KOPT-K1 (cell line): ENCODE results near the gene FN3K.
"Not testable (repeated sequence)": the region's sequence is repeated elsewhere in the genome, so short reads cannot be mapped to it uniquely, and the experiment has no call there.

Experiments
- H3K27ac ChIP-seq: fragments of 200-600 bp; sonication (generic); 2 replicates; pipeline ENCODE4 v1.5.1; 2016; ENCODE audit warnings: antibody characterized with exemption, mild to moderate bottlenecking, low read depth, low read length; ENCODE audit not compliant: poor library complexity, severe bottlenecking
- H3K36me3 ChIP-seq: fragments of 200-600 bp; sonication (generic); 2 replicates; pipeline ENCODE4 v1.5.1; 2017; ENCODE audit warnings: antibody characterized with exemption, mild to moderate bottlenecking, low read length, moderate library complexity; ENCODE audit not compliant: insufficient read depth
- H3K9me3 ChIP-seq: fragments of 200-600 bp; sonication (generic); 2 replicates; pipeline ENCODE4 v1.5.1; 2017; ENCODE audit warnings: antibody characterized with exemption, low read length, mild to moderate bottlenecking; ENCODE audit not compliant: insufficient read depth, poor library complexity, severe bottlenecking

The FN3K gene

DNA sequence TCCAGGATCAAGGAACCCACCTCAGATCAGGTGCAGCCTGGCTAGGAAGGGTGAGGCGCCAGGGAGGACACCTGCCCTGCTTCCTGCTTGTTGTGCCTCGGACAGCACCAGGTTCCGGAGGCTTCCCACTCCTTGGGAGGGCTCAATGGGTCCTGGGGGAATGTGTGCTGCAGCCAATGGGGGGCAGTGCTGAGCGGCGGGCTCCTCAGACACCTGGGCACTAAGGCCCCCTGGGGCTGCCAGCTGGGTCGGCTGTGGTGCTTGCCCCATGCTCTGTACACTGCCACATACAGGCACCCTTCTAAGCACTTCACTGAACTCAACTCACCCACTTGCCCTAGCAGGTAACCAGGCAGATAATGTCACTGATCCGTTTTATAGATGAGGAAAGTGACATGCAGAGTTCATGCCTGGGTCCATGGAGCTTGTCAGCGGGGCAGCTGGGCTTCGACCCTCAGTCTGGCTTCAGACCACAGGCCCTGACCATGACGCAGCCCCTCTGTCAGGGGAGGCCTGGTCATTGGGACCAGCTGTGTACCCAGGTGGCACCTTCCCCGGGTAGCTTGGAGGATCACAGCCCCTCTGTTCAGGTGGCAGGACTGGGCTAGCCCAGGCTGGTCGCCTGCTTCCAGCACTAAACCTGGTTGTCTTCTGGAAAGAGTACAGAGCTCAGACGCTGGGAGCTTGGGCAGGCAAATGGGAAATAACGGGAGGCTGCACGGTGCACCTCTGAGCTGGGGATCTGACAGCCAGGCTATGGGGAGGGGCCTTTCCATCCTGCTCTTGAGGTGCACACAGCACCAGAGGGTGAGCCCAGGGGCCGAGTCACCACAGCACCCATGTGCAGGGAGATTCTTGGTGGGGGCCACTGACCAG, 8.2 kb downstream of the FN3K start:
- Histone ChIP-seq H3K9me3 (peaks cover 36% of the 10 kb centered on the region), H3K27ac (no peak overlapping the region), H3K36me3 (peaks cover 47% of the 10 kb centered on the region)

DNA sequence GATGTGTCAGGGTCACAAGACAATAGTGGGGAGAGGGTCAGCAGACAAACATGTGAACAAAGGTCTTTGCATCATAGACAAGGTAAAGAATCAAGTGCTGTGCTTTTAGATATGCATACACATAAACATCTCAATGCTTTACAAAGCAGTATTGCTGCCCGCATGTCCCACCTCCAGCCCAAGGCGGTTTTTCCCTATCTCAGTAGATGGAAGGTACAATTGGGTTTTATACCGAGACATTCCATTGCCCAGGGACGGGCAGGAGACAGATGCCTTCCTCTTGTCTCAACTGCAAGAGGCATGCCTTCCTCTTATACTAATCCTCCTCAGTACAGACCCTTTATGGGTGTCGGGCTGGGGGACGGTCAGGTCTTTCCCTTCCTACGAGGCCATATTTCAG, 9.3 kb downstream of the FN3K start:
- H3K27ac ChIP-seq: not testable (repeated sequence)
- H3K36me3 ChIP-seq: peaks cover 41% of the 10 kb centered on the region
- H3K9me3 ChIP-seq: peaks cover 32% of the 10 kb centered on the region

DNA sequence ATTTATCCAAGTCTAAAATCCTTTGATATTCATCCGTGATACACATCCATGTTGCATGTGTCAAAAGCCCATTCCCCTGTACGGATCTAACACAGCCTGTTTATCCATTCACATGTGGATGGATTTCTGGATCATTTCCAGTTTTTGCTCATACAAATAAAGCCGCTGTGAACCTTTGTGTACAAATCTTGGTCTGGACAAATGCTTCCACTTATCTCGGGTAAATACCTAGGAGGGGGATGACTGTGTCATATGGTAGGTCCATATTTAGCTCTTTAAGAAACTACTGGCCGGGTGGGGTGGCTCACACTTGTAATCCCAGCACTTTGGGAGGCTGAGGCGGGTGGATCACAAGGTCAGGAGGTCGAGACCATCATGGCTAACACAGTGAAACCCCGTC, 10.1 kb downstream of the FN3K start:
- Histone ChIP-seq H3K36me3 (peaks cover 33% of the 10 kb centered on the region), H3K9me3 (peaks cover 30% of the 10 kb centered on the region), H3K27ac (no peak overlapping the region)

DNA sequence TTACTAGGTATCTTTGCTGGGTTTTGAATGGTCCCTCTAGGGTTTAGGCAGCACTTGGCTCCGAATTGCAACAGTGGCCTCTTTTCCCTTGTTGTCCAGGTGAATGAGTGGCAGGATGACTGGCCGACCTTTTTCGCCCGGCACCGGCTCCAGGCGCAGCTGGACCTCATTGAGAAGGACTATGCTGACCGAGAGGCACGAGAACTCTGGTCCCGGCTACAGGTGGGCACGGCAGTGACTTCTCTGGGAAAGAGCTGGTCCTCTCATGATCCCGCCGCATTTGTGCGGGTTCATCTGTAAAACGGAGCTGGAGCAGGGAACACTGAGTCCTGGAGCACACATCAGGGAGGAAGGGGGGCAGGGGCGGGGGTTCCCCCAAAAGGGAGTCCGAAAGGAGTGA, 13.3 kb downstream of the FN3K start:
- no peak overlapping the region for H3K27ac ChIP-seq
- H3K36me3 ChIP-seq: peaks cover under 1% of the 10 kb centered on the region; the same call in 1 of the 2 replicates
- peaks cover 20% of the 10 kb centered on the region for H3K9me3 ChIP-seq

DNA sequence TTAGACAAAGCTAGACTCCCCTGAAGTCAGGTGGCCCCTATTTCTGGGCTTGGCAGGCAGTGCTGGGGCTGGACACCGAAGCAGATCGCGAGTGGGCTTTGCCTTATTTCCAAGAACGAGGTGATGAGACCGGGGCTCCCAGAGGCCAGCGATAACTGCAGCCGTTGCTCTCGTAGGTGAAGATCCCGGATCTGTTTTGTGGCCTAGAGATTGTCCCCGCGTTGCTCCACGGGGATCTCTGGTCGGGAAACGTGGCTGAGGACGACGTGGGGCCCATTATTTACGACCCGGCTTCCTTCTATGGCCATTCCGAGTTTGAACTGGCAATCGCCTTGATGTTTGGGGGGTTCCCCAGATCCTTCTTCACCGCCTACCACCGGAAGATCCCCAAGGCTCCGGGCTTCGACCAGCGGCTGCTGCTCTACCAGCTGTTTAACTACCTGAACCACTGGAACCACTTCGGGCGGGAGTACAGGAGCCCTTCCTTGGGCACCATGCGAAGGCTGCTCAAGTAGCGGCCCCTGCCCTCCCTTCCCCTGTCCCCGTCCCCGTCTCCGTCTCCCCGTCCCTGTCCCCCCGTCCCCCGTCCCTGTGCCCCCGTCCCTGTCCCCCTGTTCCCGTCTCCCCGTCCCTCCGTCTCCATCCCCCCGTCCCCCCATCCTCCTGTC, 15.0 kb downstream of the FN3K start:
- H3K9me3 ChIP-seq: peaks cover 19% of the 10 kb centered on the region
- H3K36me3 ChIP-seq: peaks cover under 1% of the 10 kb centered on the region
- no peak overlapping the region for H3K27ac ChIP-seq

DNA sequence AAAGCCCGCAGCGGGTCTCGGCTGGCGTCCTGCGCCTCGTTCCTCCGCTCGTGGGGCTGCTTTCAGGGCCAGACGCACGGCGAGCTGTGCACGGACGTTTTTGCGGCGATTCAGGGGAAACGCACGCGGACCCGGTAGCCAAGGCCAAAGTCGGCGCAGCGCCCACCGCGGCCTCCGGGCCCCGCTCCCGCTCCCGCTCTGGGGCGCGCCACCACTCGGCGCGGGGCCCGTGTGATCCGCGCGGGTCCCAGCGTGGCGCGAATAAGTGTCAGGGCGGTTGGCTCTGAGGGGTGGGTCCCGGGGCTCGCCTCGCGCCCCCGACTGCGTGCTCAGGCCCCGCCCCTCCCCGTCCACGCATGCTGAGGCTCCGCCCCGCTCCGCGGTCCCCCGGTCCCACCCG, 15.8 kb downstream of the FN3K start:
- no peak overlapping the region for H3K27ac ChIP-seq
- H3K9me3 ChIP-seq: peaks cover 11% of the 10 kb centered on the region
- H3K36me3 ChIP-seq: peaks cover 9% of the 10 kb centered on the region

DNA sequence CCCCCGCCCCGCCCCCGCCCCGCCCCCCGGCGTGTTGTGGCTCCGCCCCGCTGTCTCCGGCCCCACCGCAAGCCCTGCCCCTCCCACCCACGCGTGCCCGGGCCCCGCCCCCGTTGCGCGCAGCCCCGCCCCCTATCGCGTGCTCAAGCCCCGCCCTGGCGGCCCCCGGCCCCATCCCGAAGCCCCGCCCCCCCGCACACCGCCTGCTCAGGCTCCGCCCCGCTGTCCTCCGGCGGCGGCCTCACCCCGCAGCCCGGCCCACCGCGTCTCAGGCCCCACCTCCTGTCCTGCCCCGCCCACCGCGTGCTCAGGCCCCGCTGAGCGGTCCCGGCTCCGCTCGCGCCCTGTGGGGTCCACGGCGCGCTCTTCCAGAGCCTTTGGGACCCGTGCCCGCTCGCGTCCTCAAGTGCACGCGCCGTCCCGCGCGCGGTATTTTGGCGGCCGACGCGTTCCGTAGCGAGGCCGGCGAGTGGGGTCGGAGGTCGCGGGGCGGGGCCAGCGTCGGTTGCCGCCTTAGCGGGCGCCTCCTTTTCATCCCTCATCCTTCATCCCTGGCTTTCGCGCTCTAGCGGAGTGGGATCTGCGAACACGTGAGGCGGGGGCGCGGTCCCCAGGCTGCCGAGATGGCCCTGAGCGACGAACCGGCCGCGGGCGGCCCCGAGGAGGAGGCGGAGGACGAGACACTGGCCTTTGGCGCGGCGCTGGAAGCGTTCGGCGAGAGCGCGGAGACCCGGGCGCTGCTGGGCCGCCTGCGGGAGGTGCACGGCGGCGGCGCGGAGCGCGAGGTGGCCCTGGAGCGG, 16.4 kb downstream of the FN3K start, which contains the start of gene TBCD:
TSS of gene TBCD (plus strand) at position 495 of the 800 bp plus-strand sequence. CDS start at position 624, 129 bp downstream.
- Histone ChIP-seq H3K27ac (peak within 1 kb of the TSS; percentile 78), H3K36me3 (peaks cover 15% of the 10 kb centered on the region), H3K9me3 (peaks cover 6% of the 10 kb centered on the region)

DNA sequence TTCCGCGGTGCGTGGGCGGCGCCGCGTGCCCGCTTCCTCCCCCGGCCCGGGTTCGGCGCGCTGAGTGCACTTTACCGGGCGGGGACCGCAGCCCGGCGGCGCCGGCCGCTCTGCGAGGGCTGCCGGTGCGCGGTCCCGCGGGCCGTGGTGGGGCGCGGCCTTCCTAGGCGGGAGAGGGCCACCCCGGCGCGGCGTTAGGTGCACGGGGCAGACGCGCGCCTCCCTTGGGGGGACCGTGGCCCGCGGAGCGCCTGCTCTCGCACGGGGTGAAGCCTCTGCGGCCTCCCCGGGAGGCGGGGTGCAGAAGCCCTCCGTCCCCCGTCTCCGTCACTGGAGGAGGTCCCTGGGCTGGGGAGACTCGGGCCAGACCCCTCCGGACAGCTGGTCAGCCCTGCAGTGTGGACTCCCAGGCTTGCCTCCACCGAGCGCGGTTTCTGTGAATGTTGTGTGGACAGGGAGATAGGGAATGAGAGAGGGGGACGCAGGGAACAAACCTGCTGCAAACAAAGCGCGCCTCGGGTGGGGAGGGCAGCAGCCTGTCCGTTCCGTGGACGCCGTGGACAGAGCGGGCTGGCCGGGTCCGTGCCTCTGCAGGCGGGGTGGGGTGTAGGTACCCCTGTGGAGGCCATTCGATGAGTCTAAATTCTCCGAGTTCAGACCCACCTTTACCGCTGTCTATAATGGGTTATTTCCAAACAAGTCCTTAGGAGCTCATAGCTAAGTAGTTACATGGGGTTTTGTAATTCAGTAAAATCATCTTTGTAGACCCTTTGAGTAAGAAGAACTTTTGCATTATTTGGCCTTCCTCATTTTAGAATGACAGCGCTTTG, 17.2 kb downstream of the FN3K start:
- H3K36me3 ChIP-seq: peaks cover 23% of the 10 kb centered on the region
- H3K27ac ChIP-seq: peak overlapping the region; percentile 78
- peaks cover 6% of the 10 kb centered on the region for H3K9me3 ChIP-seq

DNA sequence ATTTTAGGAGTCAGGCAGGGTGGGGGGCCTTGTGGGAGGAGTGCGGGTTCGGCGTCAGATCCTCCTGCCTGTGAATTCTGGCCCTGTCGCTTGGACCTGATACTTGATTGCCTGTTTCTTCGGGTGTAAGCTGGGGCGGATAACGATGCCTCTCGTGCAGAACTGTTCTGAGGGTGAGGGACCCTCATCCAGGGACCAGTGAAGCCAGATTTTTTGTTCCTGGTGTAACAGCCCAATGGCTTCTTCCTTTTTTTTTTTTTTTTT, 17.7 kb downstream of the FN3K start:
- Histone ChIP-seq H3K36me3 (peaks cover 28% of the 10 kb centered on the region), H3K27ac (peak overlapping the region; percentile 78)

DNA sequence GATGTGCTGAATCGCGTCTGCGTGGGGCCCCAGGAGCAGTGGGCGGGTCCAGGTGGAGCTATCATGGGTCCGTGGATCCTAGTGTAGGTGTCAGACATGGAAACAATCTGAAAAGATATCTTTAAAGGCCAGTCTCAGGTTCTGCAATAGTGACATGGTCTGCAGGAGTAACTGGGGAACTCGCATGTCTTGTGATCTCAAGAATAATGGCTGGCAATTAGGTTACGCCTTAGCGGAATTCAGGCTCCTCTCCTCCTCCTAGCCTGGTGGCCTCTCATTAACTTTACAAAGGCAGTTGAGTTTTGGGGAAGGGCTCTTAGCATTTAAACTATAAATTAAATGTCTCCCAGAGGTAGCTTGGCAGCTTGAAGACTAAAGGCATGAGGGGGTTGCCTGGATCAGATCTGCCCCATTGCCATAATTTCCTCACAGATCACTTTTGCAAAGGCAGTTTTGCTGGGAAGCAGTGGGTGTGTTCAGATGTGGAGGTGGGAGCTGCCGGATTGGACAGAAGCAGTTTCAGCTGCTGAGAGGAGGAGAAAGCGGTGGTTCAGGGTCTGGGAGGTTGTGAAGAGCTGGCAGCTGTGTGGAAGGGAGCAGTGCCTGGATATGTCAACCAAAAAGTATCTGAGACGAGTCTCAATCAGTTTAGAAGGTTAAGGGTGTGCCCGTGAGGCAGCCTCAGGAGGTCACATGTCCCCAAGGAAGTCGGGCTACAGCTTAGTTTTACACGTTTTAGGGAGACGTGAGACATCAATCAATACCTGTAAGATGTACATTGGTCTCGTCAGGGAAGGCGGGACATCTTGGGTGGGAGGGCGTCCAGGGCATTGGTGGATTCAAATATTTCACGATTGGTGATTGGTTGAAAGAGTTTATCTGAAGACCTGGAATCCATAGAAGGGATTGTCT, 19.1 kb downstream of the FN3K start:
- H3K36me3 ChIP-seq: peaks cover 40% of the 10 kb centered on the region
- H3K27ac ChIP-seq: no peak overlapping the region
- H3K9me3 ChIP-seq: peaks cover 6% of the 10 kb centered on the region

More for the DNA sequence above, 17.7 kb downstream of the FN3K start:
- peaks cover 6% of the 10 kb centered on the region for H3K9me3 ChIP-seq

DNA sequence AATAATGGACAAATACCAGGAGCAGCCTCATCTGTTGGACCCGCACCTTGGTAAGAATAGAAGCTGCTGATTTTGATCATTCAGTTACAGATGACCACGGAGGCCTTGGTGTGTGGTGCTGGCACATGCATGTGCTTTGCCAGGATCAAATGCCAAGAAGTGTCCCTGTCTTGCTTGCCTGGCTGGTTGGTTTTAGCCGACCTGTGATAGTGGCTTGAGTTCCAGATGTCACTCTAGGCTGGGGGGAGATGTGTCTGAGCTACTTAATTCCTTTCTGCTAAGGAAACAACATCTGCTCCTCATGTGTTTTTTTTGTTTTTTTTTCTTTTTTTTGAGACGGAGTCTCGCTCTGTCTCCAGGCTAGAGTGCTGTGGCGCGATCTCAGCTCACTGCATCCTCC, 20.8 kb downstream of the FN3K start:
- Histone ChIP-seq H3K9me3 (no peaks in the 10 kb centered on the region), H3K36me3 (peaks cover 56% of the 10 kb centered on the region), H3K27ac (no peak overlapping the region)

DNA sequence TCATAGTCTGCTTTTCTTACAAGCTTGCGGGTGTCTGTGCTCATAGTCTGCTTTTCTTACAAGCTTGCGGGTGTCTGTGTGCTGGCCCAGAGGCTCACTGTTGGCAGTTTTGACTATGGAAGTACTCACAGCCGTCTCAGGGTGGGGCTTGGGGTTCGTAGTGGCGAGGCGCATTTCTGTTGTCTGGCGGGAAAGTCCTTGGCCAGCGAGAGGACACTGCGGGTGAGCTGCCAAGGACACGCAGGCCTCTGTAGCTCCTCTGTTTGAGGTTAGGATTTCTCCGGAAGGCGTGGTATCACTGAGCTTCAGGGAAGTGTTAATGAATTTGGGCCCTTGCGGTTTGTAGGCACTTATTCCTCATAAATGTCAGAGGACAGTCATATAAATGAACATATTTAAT, 30.0 kb downstream of the FN3K start:
- H3K9me3 ChIP-seq: no peaks in the 10 kb centered on the region
- peaks cover 96% of the 10 kb centered on the region for H3K36me3 ChIP-seq
- no peak overlapping the region for H3K27ac ChIP-seq

DNA sequence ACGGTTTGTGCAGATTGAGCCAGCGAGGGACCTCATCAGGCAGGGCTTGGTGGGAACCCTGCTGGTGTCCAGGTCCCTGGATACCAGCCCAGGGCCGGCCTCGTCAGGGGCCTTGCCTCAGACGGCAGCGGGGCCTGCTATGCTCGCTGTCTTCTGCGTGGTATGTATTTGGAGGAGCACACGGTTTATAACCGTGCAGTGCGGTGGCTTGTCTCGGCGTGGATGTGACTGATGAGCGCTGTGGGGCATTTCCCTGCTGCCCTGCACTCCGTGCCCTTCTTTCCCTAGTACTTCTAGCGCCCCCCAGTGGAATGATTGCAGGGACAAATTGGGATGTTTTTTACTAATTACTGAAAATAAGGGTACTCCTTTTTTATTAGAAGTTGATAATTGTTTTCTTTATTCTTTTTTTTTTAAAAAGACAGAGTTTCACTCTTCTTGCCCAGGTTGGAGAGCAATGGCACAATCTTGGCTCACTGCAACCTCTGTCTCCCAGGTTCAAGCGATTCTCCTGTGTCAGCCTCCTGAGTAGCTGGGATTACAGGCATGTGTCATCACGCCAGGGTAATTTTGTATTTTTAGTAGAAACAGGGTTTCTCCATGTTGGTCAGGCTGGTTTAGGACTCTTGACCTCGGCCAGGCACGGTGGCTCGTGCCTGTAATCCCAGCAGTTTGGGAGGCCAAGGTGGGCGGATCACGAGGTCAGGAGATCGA, 31.8 kb downstream of the FN3K start:
- no peak overlapping the region for H3K27ac ChIP-seq
- peaks cover 96% of the 10 kb centered on the region for H3K36me3 ChIP-seq
- no peaks in the 10 kb centered on the region for H3K9me3 ChIP-seq
